Ishikawa (cell line): Measurements from ENCODE around the gene LIMCH1.

ENCODE experiments used
- CEBPB ChIP-seq: IDR thresholded peaks from 2 replicates; pipeline ENCODE4 v1.6.1; 2012
- CREB1 ChIP-seq: IDR thresholded peaks from 2 replicates; pipeline ENCODE4 v1.6.1; 2012; ENCODE audit warnings: low read depth
- EGR1 ChIP-seq: IDR thresholded peaks from 2 replicates; pipeline ENCODE4 v1.6.1; 2012
- EP300 ChIP-seq: IDR thresholded peaks from 2 replicates; pipeline ENCODE4 v1.6.1; 2012; ENCODE audit warnings: borderline replicate concordance
- FOXM1 ChIP-seq: IDR thresholded peaks from 2 replicates; pipeline ENCODE4 v1.6.1; 2012; ENCODE audit warnings: low read depth, borderline replicate concordance
- MAX ChIP-seq: IDR thresholded peaks from 2 replicates; pipeline ENCODE4 v1.6.1; 2012
- RAD21 ChIP-seq: IDR thresholded peaks from 2 replicates; pipeline ENCODE4 v1.6.1; 2012; ENCODE audit warnings: low read depth
- TAF1 ChIP-seq: IDR thresholded peaks from 2 replicates; pipeline ENCODE4 v1.6.1; 2012; ENCODE audit warnings: low read depth, mild to moderate bottlenecking
- TCF12 ChIP-seq: IDR thresholded peaks from 2 replicates; pipeline ENCODE4 v1.6.1; 2012; ENCODE audit warnings: low read depth
- TEAD4 ChIP-seq: IDR thresholded peaks from 2 replicates; pipeline ENCODE4 v1.6.1; 2012
- YY1 ChIP-seq: IDR thresholded peaks from 2 replicates; pipeline ENCODE4 v1.6.1; 2012; ENCODE audit warnings: low read depth
- ZBTB7A ChIP-seq: IDR thresholded peaks from 2 replicates; pipeline ENCODE4 v1.6.1; 2012; ENCODE audit warnings: low read depth
- TF ChIP-seq, protein P1 (sequence below): IDR thresholded peaks from 2 replicates; pipeline ENCODE4 v1.6.1; 2012; ENCODE audit warnings: low read depth, mild to moderate bottlenecking

DNA sequence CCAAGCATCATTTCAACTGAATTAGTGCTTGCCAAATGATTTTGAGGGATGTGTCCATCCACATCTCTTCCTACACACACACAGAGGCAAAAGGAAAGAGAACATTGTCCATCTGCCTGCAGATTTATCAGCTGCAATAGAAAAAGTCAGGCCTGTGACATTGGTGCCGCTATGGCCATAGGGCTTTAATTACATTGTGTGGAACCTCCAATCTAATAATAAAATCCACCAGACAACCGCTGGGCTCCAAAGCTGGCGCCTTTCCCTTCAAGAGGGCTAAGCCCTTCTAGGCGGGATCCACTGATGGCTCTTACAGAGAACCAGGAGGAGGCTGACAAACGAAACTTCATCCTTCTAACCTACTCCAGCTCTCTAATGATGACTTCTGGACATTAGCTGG, 150.0 kb downstream of the LIMCH1 start:
- TF ChIP-seq ZBTB7A: no peak
- no peak for TF ChIP-seq YY1
- no peak for TF ChIP-seq CEBPB
- TF ChIP-seq TAF1: no peak
- TF ChIP-seq CREB1: no peak
- no peak for TF ChIP-seq TCF12
- TF ChIP-seq, protein P1, sequence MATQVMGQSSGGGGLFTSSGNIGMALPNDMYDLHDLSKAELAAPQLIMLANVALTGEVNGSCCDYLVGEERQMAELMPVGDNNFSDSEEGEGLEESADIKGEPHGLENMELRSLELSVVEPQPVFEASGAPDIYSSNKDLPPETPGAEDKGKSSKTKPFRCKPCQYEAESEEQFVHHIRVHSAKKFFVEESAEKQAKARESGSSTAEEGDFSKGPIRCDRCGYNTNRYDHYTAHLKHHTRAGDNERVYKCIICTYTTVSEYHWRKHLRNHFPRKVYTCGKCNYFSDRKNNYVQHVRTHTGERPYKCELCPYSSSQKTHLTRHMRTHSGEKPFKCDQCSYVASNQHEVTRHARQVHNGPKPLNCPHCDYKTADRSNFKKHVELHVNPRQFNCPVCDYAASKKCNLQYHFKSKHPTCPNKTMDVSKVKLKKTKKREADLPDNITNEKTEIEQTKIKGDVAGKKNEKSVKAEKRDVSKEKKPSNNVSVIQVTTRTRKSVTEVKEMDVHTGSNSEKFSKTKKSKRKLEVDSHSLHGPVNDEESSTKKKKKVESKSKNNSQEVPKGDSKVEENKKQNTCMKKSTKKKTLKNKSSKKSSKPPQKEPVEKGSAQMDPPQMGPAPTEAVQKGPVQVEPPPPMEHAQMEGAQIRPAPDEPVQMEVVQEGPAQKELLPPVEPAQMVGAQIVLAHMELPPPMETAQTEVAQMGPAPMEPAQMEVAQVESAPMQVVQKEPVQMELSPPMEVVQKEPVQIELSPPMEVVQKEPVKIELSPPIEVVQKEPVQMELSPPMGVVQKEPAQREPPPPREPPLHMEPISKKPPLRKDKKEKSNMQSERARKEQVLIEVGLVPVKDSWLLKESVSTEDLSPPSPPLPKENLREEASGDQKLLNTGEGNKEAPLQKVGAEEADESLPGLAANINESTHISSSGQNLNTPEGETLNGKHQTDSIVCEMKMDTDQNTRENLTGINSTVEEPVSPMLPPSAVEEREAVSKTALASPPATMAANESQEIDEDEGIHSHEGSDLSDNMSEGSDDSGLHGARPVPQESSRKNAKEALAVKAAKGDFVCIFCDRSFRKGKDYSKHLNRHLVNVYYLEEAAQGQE: no peak
- no peak for TF ChIP-seq EP300
- TF ChIP-seq FOXM1: no peak
- no peak for TF ChIP-seq RAD21
- TF ChIP-seq TEAD4: no peak
- no peak for TF ChIP-seq EGR1
- TF ChIP-seq MAX: no peak
